CD14-positive monocyte (primary cell): ENCODE measurements around the gene FGD1. TPM values are rescaled to one million over a fixed set of nuclear protein-coding genes. Genes with fewer than 3 reads are reported as not detected.

Experiments used
- DNase-seq, 3 donors: peaks; one replicate each; pipeline ENCODE4 v3.0.0-alpha.2; 2011 to 2022
- H2AFZ ChIP-seq: 2 replicates; pipeline ENCODE4 v1.6.0; 2012; ENCODE audit warnings: mild to moderate bottlenecking, low read depth, low read length, inconsistent platforms; ENCODE audit not compliant: insufficient read depth, poor library complexity, severe bottlenecking
- H3K27ac ChIP-seq, 2 donors: 1 replicate in 1 of 2; 2 replicates in 1 of 2; pipeline ENCODE4 v1.5.1; 2012 to 2013; ENCODE audit warnings: low read length in 2 of 2, control low read depth in 1 of 2, inconsistent platforms in 1 of 2, low read depth in 1 of 2, mild to moderate bottlenecking in 1 of 2
- H3K27me3 ChIP-seq, 2 donors: one replicate each; pipeline versions ENCODE4 v1.6.0 to v1.6.1; 2011 to 2013; ENCODE audit warnings: low read length in 2 of 2; ENCODE audit not compliant: control insufficient read depth in 2 of 2, insufficient read depth in 2 of 2
- H3K36me3 ChIP-seq, 2 donors: replicated peaks in 1 of 2; 1 replicate in 1 of 2; 2 replicates in 1 of 2; pipeline versions ENCODE4 v1.5.1 to v1.6.1; 2012 to 2013; ENCODE audit warnings: low read length in 2 of 2, control low read depth in 1 of 2, inconsistent platforms in 1 of 2, mild to moderate bottlenecking in 1 of 2; ENCODE audit not compliant: insufficient read depth in 2 of 2, control insufficient read depth in 1 of 2
- H3K4me1 ChIP-seq, 2 donors: 1 replicate in 1 of 2; 2 replicates in 1 of 2; pipeline versions ENCODE4 v1.5.1 to v1.6.1; 2012 to 2013; ENCODE audit warnings: low read length in 2 of 2, control low read depth in 1 of 2, inconsistent platforms in 1 of 2, mild to moderate bottlenecking in 1 of 2, moderate library complexity in 1 of 2; ENCODE audit not compliant: insufficient read depth in 2 of 2, control insufficient read depth in 1 of 2
- H3K4me2 ChIP-seq: replicated peaks from 2 replicates; pipeline ENCODE3; 2012; ENCODE audit warnings: low read length, moderate library complexity, mild to moderate bottlenecking; ENCODE audit not compliant: poor library complexity, severe bottlenecking; ENCODE audit errors: extremely low read depth
- H3K4me3 ChIP-seq, 3 experiments: fragments of 200-600 bp in 1 of 3; sonication (generic) in 1 of 3; replicated peaks in 1 of 3; 1 replicate in 2 of 3; 2 replicates in 1 of 3; pipeline ENCODE4 v1.5.1; 2011 to 2013; ENCODE audit warnings: low read length in 3 of 3, mild to moderate bottlenecking in 3 of 3, control low read depth in 2 of 3, low read depth in 2 of 3, inconsistent platforms in 1 of 3, moderate library complexity in 1 of 3
- H3K79me2 ChIP-seq: 2 replicates; pipeline ENCODE4 v1.6.0; 2012; ENCODE audit warnings: mild to moderate bottlenecking, control low read depth, inconsistent platforms, low read length, moderate library complexity; ENCODE audit not compliant: insufficient read depth
- H3K9ac ChIP-seq: 2 replicates; pipeline ENCODE4 v1.6.0; 2017; ENCODE audit warnings: low read length, mild to moderate bottlenecking; ENCODE audit not compliant: insufficient read depth, poor library complexity, severe bottlenecking
- H3K9me3 ChIP-seq, 2 donors: replicated peaks in 1 of 2; 1 replicate in 1 of 2; 2 replicates in 1 of 2; pipeline versions ENCODE4 v1.5.1 to v1.6.1; 2012 to 2013; ENCODE audit warnings: low read length in 2 of 2, control low read depth in 1 of 2; ENCODE audit not compliant: control insufficient read depth in 1 of 2, insufficient read depth in 1 of 2
- H4K20me1 ChIP-seq: 2 replicates; pipeline ENCODE4 v1.6.0; 2012; ENCODE audit warnings: mild to moderate bottlenecking, low read length, control low read depth, moderate library complexity; ENCODE audit not compliant: insufficient read depth
- H3K27ac Mint-ChIP-seq, 7 donors: one replicate each; pipeline ENCODE4 v1.8.0; 2020; ENCODE audit warnings: mild to moderate bottlenecking in 7 of 7, mixed read lengths in 7 of 7, moderate library complexity in 6 of 7, inconsistent platforms in 2 of 7
- H3K27me3 Mint-ChIP-seq, 3 donors: one replicate each; pipeline ENCODE4 v1.8.0; 2021 to 2022; ENCODE audit warnings: low read depth in 3 of 3, mild to moderate bottlenecking in 3 of 3, mixed read lengths in 3 of 3, moderate library complexity in 3 of 3, inconsistent platforms in 1 of 3
- H3K36me3 Mint-ChIP-seq, 2 donors: one replicate each; pipeline ENCODE4 v1.8.0; 2020; ENCODE audit warnings: mixed read lengths in 2 of 2, inconsistent platforms in 1 of 2, mild to moderate bottlenecking in 1 of 2
- H3K4me1 Mint-ChIP-seq: one replicate; pipeline ENCODE4 v1.8.0; 2020; ENCODE audit warnings: mild to moderate bottlenecking, mixed read lengths
- H3K4me3 Mint-ChIP-seq, 2 donors: one replicate each; pipeline ENCODE4 v1.8.0; 2020; ENCODE audit warnings: mild to moderate bottlenecking in 2 of 2, mixed read lengths in 2 of 2, moderate library complexity in 1 of 2
- H3K9me3 Mint-ChIP-seq, 7 donors: one replicate each; pipeline ENCODE4 v1.8.0; 2020 to 2022; ENCODE audit warnings: mixed read lengths in 7 of 7, mild to moderate bottlenecking in 6 of 7, moderate library complexity in 6 of 7, inconsistent platforms in 2 of 7
- WGBS: methylation state at CpG from one replicate; pipeline ENCODE4 v1.1.5; 2013; ENCODE audit warnings: missing lambda C conversion rate; ENCODE audit not compliant: insufficient coverage; 5-methylcytosine and 5-hydroxymethylcytosine counted together
- intact Hi-C, 2 donors: fragments of 100-400 bp; cut with micrococcal nuclease; formaldehyde crosslinking; loops; one replicate each; pipeline versions ENCODE4 v1.15.0 to v1.15.1; 2023
- polyA plus RNA-seq, 3 donors: library from polyadenylated mRNA; depleted of rRNA in 1 of 3; unstranded in 2 of 3; stranded (reverse) in 1 of 3; fragments of 300-500 nt in 2 of 3; fragments of >200 nt in 1 of 3; fragmentation: Illumina TruSeq in 2 of 3; gene quantifications; 1 replicate in 2 of 3; 2 replicates in 1 of 3; pipeline ENCODE4 v1.2.3, GENCODE V29; 2012 to 2021
- TF ChIP-seq, protein P1 (sequence below): fragments of 200-600 bp; IDR thresholded peaks from one replicate; pipeline ENCODE4 v1.8.0; 2022; ENCODE audit warnings: antibody characterized with exemption, mild to moderate bottlenecking

The FGD1 gene
- polyA plus RNA-seq, 3 donors = 0.05 to 0.18 TPM; not detected in 1

GRCh38 chrX:54419559-54420302, 76.3 kb downstream of the FGD1 start:
- no peak overlapping the region for H3K4me2 ChIP-seq
- WGBS = no CpG with 5 or more reads among the region's 3 CpGs
- H3K27me3 ChIP-seq = peaks cover 2 to 9% of the 10 kb centered on the region in 2 donors
- H3K4me1 Mint-ChIP-seq = peaks cover 5% of the 10 kb centered on the region
- H3K36me3 ChIP-seq = no peaks in the 10 kb centered on the region
- no peaks in the 10 kb centered on the region for H3K36me3 Mint-ChIP-seq
- H4K20me1 ChIP-seq = no peaks in the 10 kb centered on the region
- H3K27ac ChIP-seq = no peak overlapping the region
- H3K9ac ChIP-seq = no peak overlapping the region
- intact Hi-C loops = no loop called here
- no peaks in the 10 kb centered on the region for H3K9me3 ChIP-seq
- H3K4me1 ChIP-seq = no peaks in the 10 kb centered on the region
- TF ChIP-seq, protein P1, sequence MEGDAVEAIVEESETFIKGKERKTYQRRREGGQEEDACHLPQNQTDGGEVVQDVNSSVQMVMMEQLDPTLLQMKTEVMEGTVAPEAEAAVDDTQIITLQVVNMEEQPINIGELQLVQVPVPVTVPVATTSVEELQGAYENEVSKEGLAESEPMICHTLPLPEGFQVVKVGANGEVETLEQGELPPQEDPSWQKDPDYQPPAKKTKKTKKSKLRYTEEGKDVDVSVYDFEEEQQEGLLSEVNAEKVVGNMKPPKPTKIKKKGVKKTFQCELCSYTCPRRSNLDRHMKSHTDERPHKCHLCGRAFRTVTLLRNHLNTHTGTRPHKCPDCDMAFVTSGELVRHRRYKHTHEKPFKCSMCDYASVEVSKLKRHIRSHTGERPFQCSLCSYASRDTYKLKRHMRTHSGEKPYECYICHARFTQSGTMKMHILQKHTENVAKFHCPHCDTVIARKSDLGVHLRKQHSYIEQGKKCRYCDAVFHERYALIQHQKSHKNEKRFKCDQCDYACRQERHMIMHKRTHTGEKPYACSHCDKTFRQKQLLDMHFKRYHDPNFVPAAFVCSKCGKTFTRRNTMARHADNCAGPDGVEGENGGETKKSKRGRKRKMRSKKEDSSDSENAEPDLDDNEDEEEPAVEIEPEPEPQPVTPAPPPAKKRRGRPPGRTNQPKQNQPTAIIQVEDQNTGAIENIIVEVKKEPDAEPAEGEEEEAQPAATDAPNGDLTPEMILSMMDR = no peak
- H3K4me3 Mint-ChIP-seq = peak overlapping the region in 1 of 2 donors; percentile 1
- DNase-seq = no peak
- H3K79me2 ChIP-seq = no peaks in the 10 kb centered on the region
- peaks cover 22 to 28% (median 27%) of the 10 kb centered on the region in 3 donors for H3K27me3 Mint-ChIP-seq
- peaks cover 0 to 5% (median 0%) of the 10 kb centered on the region in 7 donors for H3K9me3 Mint-ChIP-seq
- no peak overlapping the region for H3K27ac Mint-ChIP-seq
- no peak overlapping the region for H2AFZ ChIP-seq
- no peak overlapping the region for H3K4me3 ChIP-seq

- no peak overlapping the region for H3K4me3 Mint-ChIP-seq
- Histone ChIP-seq H3K9me3 (no peaks in the 10 kb centered on the region), H3K4me3 (no peak overlapping the region), H3K4me1 (no peaks in the 10 kb centered on the region), H4K20me1 (no peaks in the 10 kb centered on the region), H3K27me3 (peaks cover 2 to 9% of the 10 kb centered on the region in 2 donors), H3K79me2 (no peaks in the 10 kb centered on the region), H3K4me2 (no peak overlapping the region), H3K9ac (no peak overlapping the region), H3K27ac (no peak overlapping the region), H2AFZ (no peak overlapping the region), H3K36me3 (no peaks in the 10 kb centered on the region)
- no peak overlapping the region for H3K27ac Mint-ChIP-seq
- DNase-seq = no peak
- no CpG with 5 or more reads among the region's 2 CpGs for WGBS
- intact Hi-C loops = no loop called here
- no peaks in the 10 kb centered on the region for H3K36me3 Mint-ChIP-seq
- H3K4me1 Mint-ChIP-seq = peaks cover 8% of the 10 kb centered on the region
- H3K27me3 Mint-ChIP-seq = peaks cover 30 to 37% (median 31%) of the 10 kb centered on the region in 3 donors
- H3K9me3 Mint-ChIP-seq = peaks cover 0 to 7% (median 0%) of the 10 kb centered on the region in 7 donors
- TF ChIP-seq, protein P1 = no peak
Observed at GRCh38 chrX:54416965-54417364, 79.1 kb downstream of the FGD1 start.
